GM12878 (cell line): ENCODE measurements around the gene FN3K. TPM values are rescaled to one million over a fixed set of nuclear protein-coding genes. Genes with fewer than 3 reads are reported as not detected.

ENCODE experiments used
- ATAC-seq: fragments of 200-7000 bp; cut with Tn5 transposase; 3 replicates; pipeline ENCODE4 v1.9.1; 2020; ENCODE audit warnings: mild to moderate bottlenecking, moderate library complexity
- BruUV-seq: library from RNA; stranded (reverse); fragments of 400-500 nt; replicated peaks from 2 replicates; lab custom pipeline; 2021; lab: Mats Ljungman, UMichigan
- CTCF ChIA-PET: fragments of 300-600 bp; sonication (Branson Sonifier 250); formaldehyde crosslinking; extraction: SDS; loops from one replicate; lab custom pipeline; 2021; ENCODE audit warnings: inconsistent platforms; lab: Yijun Ruan, JAX
- POLR2A ChIA-PET: fragments of 350-600 bp; formaldehyde crosslinking; extraction: SDS; loops from one replicate; lab custom pipeline; 2021; ENCODE audit warnings: inconsistent platforms; lab: Charles Lee
- RAD21 ChIA-PET: fragments of 300-600 bp; sonication (Branson Sonifier 250); formaldehyde crosslinking; loops from one replicate; lab custom pipeline; 2023; ENCODE audit warnings: antibody characterized with exemption; ENCODE audit not compliant: unreplicated experiment; lab: Charles Lee
- SMC1A ChIA-PET: fragments of 300-600 bp; sonication (Branson Sonifier 250); formaldehyde crosslinking; loops from one replicate; lab custom pipeline; 2023; ENCODE audit not compliant: unreplicated experiment, uncharacterized antibody; lab: Charles Lee
- DNase-seq: peaks from one replicate; pipeline ENCODE4 v3.0.0-alpha.2; 2011; ENCODE audit warnings: low read depth, low spot score
- FAIRE-seq: peaks from 3 replicates; lab custom pipeline; 2011; peaks lifted over from hg19 to GRCh38; lab: Jason Lieb, UNC
- H2AFZ ChIP-seq: 2 replicates; pipeline ENCODE4 v1.6.0; 2011; ENCODE audit warnings: low read depth, low read length, control low read depth; ENCODE audit not compliant: control insufficient read depth
- H3K27ac ChIP-seq: 2 replicates; pipeline ENCODE4 v1.5.1; 2011; ENCODE audit warnings: control low read depth; ENCODE audit not compliant: control insufficient read depth, insufficient read depth
- H3K27me3 ChIP-seq, 2 experiments: replicated peaks in 1 of 2; 2 replicates each; pipeline versions ENCODE4 v1.6.0 to v1.6.1; 2011; ENCODE audit warnings: low read length in 1 of 2; ENCODE audit not compliant: control insufficient read depth in 2 of 2, insufficient read depth in 2 of 2
- H3K36me3 ChIP-seq, 2 experiments: 2 replicates each; pipeline ENCODE4 v1.5.1; 2011; ENCODE audit warnings: low read length in 1 of 2; ENCODE audit not compliant: control insufficient read depth in 2 of 2, insufficient read depth in 2 of 2
- H3K4me1 ChIP-seq: 2 replicates; pipeline ENCODE4 v1.6.1; 2011; ENCODE audit warnings: mild to moderate bottlenecking, low read length, moderate library complexity, mixed read lengths; ENCODE audit not compliant: control insufficient read depth, insufficient read depth
- H3K4me2 ChIP-seq: 2 replicates; pipeline ENCODE4 v1.6.0; 2011; ENCODE audit warnings: control low read depth; ENCODE audit not compliant: control insufficient read depth, insufficient read depth
- H3K4me3 ChIP-seq: fragments of 200-600 bp; sonication (generic); 2 replicates; pipeline ENCODE4 v1.5.1; 2016
- H3K79me2 ChIP-seq: 2 replicates; pipeline ENCODE4 v1.6.0; 2011; ENCODE audit warnings: low read length; ENCODE audit not compliant: control insufficient read depth, insufficient read depth
- H3K9ac ChIP-seq: 2 replicates; pipeline ENCODE4 v1.8.0; 2011; ENCODE audit warnings: low read length, control low read depth, mixed read lengths; ENCODE audit not compliant: control insufficient read depth, insufficient read depth
- H3K9me3 ChIP-seq: replicated peaks from 3 replicates; pipeline ENCODE4 v1.5.1; 2011; ENCODE audit warnings: mild to moderate bottlenecking, low read length; ENCODE audit not compliant: control insufficient read depth, insufficient read depth
- H4K20me1 ChIP-seq: 2 replicates; pipeline ENCODE4 v1.6.0; 2011; ENCODE audit not compliant: control insufficient read depth, insufficient read depth
- CHD2 ChIP-seq: IDR thresholded peaks from 2 replicates; pipeline ENCODE4 v1.6.1; 2011; ENCODE audit warnings: low read depth, low read length, improper control_type of control experiment, borderline replicate concordance
- FOXK2 ChIP-seq: fragments of 450-650 bp; IDR thresholded peaks from 2 replicates; pipeline ENCODE4 v1.6.1; 2017; ENCODE audit warnings: mild to moderate bottlenecking, moderate library complexity
- HDGF ChIP-seq: fragments of 450-650 bp; IDR thresholded peaks from 2 replicates; pipeline ENCODE4 v1.6.1; 2016; ENCODE audit warnings: antibody characterized with exemption
- IKZF1 ChIP-seq: fragments of 450-650 bp; conservative IDR thresholded peaks from 2 replicates; pipeline ENCODE4 v1.6.1; 2017; ENCODE audit warnings: antibody characterized with exemption, mild to moderate bottlenecking
- MEF2A ChIP-seq: IDR thresholded peaks from 2 replicates; pipeline ENCODE4 v1.6.1; 2011; ENCODE audit warnings: low read depth, mild to moderate bottlenecking, low read length, moderate library complexity; ENCODE audit not compliant: insufficient read depth
- NR2C1 ChIP-seq: fragments of 450-650 bp; IDR thresholded peaks from 2 replicates; pipeline ENCODE4 v1.6.1; 2017; ENCODE audit warnings: antibody characterized with exemption, mild to moderate bottlenecking, moderate library complexity
- RAD21 ChIP-seq: IDR thresholded peaks from 2 replicates; pipeline ENCODE4 v1.6.1; 2011; ENCODE audit warnings: mild to moderate bottlenecking, low read depth, low read length, moderate library complexity; ENCODE audit not compliant: insufficient read depth
- RFX5 ChIP-seq: IDR thresholded peaks from 2 replicates; pipeline ENCODE4 v1.6.1; 2011; ENCODE audit warnings: low read depth, low read length, improper control_type of control experiment
- RUNX3 ChIP-seq: IDR thresholded peaks from 2 replicates; pipeline ENCODE4 v1.6.1; 2012; ENCODE audit warnings: low read length, inconsistent platforms
- TCF12 ChIP-seq: IDR thresholded peaks from 2 replicates; pipeline ENCODE4 v1.6.1; 2011; ENCODE audit warnings: low read depth, mild to moderate bottlenecking, low read length
- USF2 ChIP-seq: IDR thresholded peaks from 2 replicates; pipeline ENCODE4 v1.6.1; 2011; ENCODE audit warnings: low read depth, low read length, improper control_type of control experiment, borderline replicate concordance
- ZBTB11 ChIP-seq: fragments of 450-650 bp; formaldehyde crosslinking; IDR thresholded peaks from 2 replicates; pipeline ENCODE4 v1.5.0; 2022; ENCODE audit warnings: mild to moderate bottlenecking, missing genetic modification characterization
- WGBS: methylation state at CpG from one replicate; pipeline ENCODE4 v1.1.6; 2016; ENCODE audit warnings: low lambda C conversion rate; ENCODE audit not compliant: insufficient replicate concordance, insufficient coverage; ENCODE audit errors: missing lambda C conversion rate; 5-methylcytosine and 5-hydroxymethylcytosine counted together
- in situ Hi-C: fragments of 300-500 bp; cut with MboI; formaldehyde crosslinking; loops from 9 replicates; pipeline ENCODE4 v1.14.3; 2018; ENCODE audit warnings: mixed read lengths
- intact Hi-C: fragments of 100-400 bp; cut with micrococcal nuclease; formaldehyde crosslinking; loops from one replicate; pipeline ENCODE4 v1.14.2; 2022; ENCODE audit not compliant: unreplicated experiment
- polyA plus RNA-seq, 11 experiments: library from polyadenylated mRNA; depleted of rRNA in 4 of 11; unstranded in 6 of 11; stranded (reverse) in 5 of 11; fragments of >200 nt; fragmentation: Nextera tagmentation in 4 of 11; fragmentation: Illumina TruSeq in 1 of 11; extraction: Ambion mirVana in 4 of 11; extraction: Trizol in 1 of 11; gene quantifications; 1 replicate in 1 of 11; 2 replicates in 10 of 11; pipeline versions ENCODE4 v1.2.1 to v1.2.3, GENCODE V29; 2011 to 2016; ENCODE audit warnings: inconsistent platforms in 2 of 11, missing spikeins in 2 of 11, low read depth in 1 of 11
- total RNA-seq, 4 experiments: library from RNA; depleted of rRNA in 3 of 4; stranded (reverse); fragments of >200 nt in 3 of 4; fragmentation: Illumina TruSeq in 1 of 4; extraction: Trizol in 1 of 4; gene quantifications; 2 replicates each; pipeline versions ENCODE4 v1.2.1 to v1.2.3, GENCODE V29; 2013 to 2021
- TF ChIP-seq, protein P1 (sequence below): IDR thresholded peaks from 2 replicates; pipeline ENCODE4 v1.6.1; 2012; ENCODE audit warnings: low read length, inconsistent platforms
- TF ChIP-seq, protein P2 (sequence below): fragments of 450-650 bp; IDR thresholded peaks from 2 replicates; pipeline ENCODE4 v1.6.1; 2017; ENCODE audit warnings: mild to moderate bottlenecking

FN3K gene
- total and polyA plus RNA-seq, 10 of the 15 experiments (the other 5 are each of a cell fraction or from before 2014, with no cell fraction given) = 0.08 to 0.51 (median 0.17) TPM; not detected in 7

GRCh38 chr17:82793974-82794630, 58.7 kb downstream of the FN3K start (continued):
- TF ChIP-seq, protein P1, sequence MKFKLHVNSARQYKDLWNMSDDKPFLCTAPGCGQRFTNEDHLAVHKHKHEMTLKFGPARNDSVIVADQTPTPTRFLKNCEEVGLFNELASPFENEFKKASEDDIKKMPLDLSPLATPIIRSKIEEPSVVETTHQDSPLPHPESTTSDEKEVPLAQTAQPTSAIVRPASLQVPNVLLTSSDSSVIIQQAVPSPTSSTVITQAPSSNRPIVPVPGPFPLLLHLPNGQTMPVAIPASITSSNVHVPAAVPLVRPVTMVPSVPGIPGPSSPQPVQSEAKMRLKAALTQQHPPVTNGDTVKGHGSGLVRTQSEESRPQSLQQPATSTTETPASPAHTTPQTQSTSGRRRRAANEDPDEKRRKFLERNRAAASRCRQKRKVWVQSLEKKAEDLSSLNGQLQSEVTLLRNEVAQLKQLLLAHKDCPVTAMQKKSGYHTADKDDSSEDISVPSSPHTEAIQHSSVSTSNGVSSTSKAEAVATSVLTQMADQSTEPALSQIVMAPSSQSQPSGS = no peak
- TF ChIP-seq HDGF (no peak), TCF12 (no peak)

DNA sequence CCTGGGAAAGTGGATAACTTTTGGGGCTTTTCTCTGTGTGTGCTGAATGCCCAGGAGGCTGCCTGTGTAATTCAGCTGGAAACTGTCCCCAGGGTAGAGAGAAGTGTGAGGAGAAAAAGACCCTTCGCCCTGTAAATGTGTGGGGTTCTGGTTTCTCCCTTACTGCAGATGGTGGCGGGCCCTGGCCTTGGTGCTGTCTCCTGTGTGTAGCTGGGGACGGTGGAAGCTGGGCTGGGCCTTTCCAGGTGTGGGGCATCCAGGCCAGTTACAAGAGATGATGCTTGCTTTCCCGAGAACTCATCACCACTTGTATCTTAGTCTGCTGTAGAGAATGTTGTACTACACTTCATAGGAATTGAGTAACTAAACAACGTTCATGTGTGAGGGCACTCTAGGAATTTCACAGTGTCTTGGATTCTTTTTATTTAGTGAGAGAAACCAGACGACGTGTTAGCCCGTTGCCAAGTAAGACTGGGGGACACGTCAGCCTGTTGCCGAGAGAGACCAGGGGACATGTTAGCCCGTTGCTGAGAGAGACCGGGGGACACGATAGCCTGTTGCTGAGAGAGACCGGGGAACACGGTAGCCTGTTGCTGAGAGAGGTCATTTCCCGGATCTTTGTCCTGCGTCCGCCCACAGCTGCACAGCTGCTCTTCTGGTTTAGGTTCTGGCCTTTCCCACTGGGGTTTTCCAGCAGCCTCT, 59.5 kb downstream of the FN3K start:
- Histone ChIP-seq H3K36me3 (peaks cover 0 to 6% of the 10 kb centered on the region in 2 experiments; a peak in 3 of 4 replicates), H3K27me3 (no peaks in the 10 kb centered on the region), H4K20me1 (no peaks in the 10 kb centered on the region), H3K4me1 (no peaks in the 10 kb centered on the region), H3K27ac (no peak overlapping the region), H3K4me3 (no peak overlapping the region), H3K9me3 (no peaks in the 10 kb centered on the region), H3K4me2 (no peak overlapping the region), H2AFZ (no peak overlapping the region), H3K9ac (no peak overlapping the region), H3K79me2 (no peaks in the 10 kb centered on the region)
- in situ Hi-C loops (no loop called here), intact Hi-C loops (no loop called here)
- WGBS = 96% methylated on average over 18 of the region's 18 CpGs
- no TSS peak for BruUV-seq
- SMC1A ChIA-PET = no interaction called here
- FAIRE-seq (no peak), DNase-seq (no peak), ATAC-seq (no peak)
- RAD21 ChIA-PET = no interaction called here
- POLR2A ChIA-PET = no interaction called here
- CTCF ChIA-PET = interaction anchor here (1.1 kb wide), 1 partner anchor 13 kb away, joined by 3 read pairs; no protein-coding TSS in a partner anchor
- TF ChIP-seq FOXK2 (no peak), CHD2 (no peak), MEF2A (no peak), RUNX3 (no peak), IKZF1 (no peak), USF2 (no peak), NR2C1 (no peak), RFX5 (no peak), RAD21 (no peak), ZBTB11 (CRISPR knock-in tag) (no peak)
- TF ChIP-seq, protein P2, sequence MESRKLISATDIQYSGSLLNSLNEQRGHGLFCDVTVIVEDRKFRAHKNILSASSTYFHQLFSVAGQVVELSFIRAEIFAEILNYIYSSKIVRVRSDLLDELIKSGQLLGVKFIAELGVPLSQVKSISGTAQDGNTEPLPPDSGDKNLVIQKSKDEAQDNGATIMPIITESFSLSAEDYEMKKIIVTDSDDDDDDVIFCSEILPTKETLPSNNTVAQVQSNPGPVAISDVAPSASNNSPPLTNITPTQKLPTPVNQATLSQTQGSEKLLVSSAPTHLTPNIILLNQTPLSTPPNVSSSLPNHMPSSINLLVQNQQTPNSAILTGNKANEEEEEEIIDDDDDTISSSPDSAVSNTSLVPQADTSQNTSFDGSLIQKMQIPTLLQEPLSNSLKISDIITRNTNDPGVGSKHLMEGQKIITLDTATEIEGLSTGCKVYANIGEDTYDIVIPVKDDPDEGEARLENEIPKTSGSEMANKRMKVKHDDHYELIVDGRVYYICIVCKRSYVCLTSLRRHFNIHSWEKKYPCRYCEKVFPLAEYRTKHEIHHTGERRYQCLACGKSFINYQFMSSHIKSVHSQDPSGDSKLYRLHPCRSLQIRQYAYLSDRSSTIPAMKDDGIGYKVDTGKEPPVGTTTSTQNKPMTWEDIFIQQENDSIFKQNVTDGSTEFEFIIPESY = no peak
